Fibroblast of skin of abdomen (primary cell): ENCODE data around the gene PXYLP1.

Experiments used
- DNase-seq: peaks from one replicate; pipeline ENCODE4 v3.0.0-alpha.2; 2013

Gene PXYLP1

GRCh38 chr3:141229132-141229531, 2.5 kb upstream of the PXYLP1 start:
- no peak for DNase-seq

- no peak for DNase-seq
Observed at GRCh38 chr3:141230293-141230692, 1.3 kb upstream of the PXYLP1 start.

- DNase-seq, result no peak
Observed at GRCh38 chr3:141231952-141232823, 563 bp downstream of the PXYLP1 start.

GRCh38 chr3:141233457-141234161, 2.0 kb downstream of the PXYLP1 start:
- no peak for DNase-seq

GRCh38 chr3:141234283-141234682, 2.7 kb downstream of the PXYLP1 start:
- no peak for DNase-seq

GRCh38 chr3:141235661-141236171, 4.1 kb downstream of the PXYLP1 start:
- no peak for DNase-seq

- DNase-seq, result peak; percentile 25
Observed at GRCh38 chr3:141236361-141236760, 4.7 kb downstream of the PXYLP1 start.

- DNase-seq, result no peak
Observed at GRCh38 chr3:141237701-141238521, 6.3 kb downstream of the PXYLP1 start.

GRCh38 chr3:141239511-141240281, 8.1 kb downstream of the PXYLP1 start:
- DNase-seq, result no peak

GRCh38 chr3:141240286-141240685, 8.7 kb downstream of the PXYLP1 start:
- no peak for DNase-seq

- DNase-seq, result peak; percentile 75
Observed at GRCh38 chr3:141240687-141241615, 9.3 kb downstream of the PXYLP1 start.

- no peak for DNase-seq
Observed at GRCh38 chr3:141241616-141242376, 10.2 kb downstream of the PXYLP1 start.

GRCh38 chr3:141242377-141243092, 10.9 kb downstream of the PXYLP1 start:
- DNase-seq, result no peak

GRCh38 chr3:141243271-141243707, 11.7 kb downstream of the PXYLP1 start:
- DNase-seq, result peak; percentile 21

- DNase-seq, result no peak
Observed at GRCh38 chr3:141246224-141246957, 14.8 kb downstream of the PXYLP1 start.

GRCh38 chr3:141246958-141247301, 15.3 kb downstream of the PXYLP1 start:
- no peak for DNase-seq

GRCh38 chr3:141248064-141248463, 16.4 kb downstream of the PXYLP1 start:
- DNase-seq, result no peak

GRCh38 chr3:141249041-141249440, 17.4 kb downstream of the PXYLP1 start:
- DNase-seq, result no peak

- no peak for DNase-seq
Observed at GRCh38 chr3:141250342-141250741, 18.7 kb downstream of the PXYLP1 start.
